NCI-H82 treated with DMSO at 0.1 percent for 48 hours (cell line): ENCODE results near the gene PLEKHA7.
A peak's percentile ranks its signal among the peaks of the same experiment; 100 is the strongest.
"Not testable (repeated sequence)": the region's sequence is repeated elsewhere in the genome, so short reads cannot be mapped to it uniquely, and the experiment has no call there.

Experiments used
- DNase-seq: peaks from one replicate; lab custom pipeline; 2025; ENCODE audit not compliant: unreplicated experiment; lab: John Stamatoyannopoulos, UW

PLEKHA7 gene, protein sequence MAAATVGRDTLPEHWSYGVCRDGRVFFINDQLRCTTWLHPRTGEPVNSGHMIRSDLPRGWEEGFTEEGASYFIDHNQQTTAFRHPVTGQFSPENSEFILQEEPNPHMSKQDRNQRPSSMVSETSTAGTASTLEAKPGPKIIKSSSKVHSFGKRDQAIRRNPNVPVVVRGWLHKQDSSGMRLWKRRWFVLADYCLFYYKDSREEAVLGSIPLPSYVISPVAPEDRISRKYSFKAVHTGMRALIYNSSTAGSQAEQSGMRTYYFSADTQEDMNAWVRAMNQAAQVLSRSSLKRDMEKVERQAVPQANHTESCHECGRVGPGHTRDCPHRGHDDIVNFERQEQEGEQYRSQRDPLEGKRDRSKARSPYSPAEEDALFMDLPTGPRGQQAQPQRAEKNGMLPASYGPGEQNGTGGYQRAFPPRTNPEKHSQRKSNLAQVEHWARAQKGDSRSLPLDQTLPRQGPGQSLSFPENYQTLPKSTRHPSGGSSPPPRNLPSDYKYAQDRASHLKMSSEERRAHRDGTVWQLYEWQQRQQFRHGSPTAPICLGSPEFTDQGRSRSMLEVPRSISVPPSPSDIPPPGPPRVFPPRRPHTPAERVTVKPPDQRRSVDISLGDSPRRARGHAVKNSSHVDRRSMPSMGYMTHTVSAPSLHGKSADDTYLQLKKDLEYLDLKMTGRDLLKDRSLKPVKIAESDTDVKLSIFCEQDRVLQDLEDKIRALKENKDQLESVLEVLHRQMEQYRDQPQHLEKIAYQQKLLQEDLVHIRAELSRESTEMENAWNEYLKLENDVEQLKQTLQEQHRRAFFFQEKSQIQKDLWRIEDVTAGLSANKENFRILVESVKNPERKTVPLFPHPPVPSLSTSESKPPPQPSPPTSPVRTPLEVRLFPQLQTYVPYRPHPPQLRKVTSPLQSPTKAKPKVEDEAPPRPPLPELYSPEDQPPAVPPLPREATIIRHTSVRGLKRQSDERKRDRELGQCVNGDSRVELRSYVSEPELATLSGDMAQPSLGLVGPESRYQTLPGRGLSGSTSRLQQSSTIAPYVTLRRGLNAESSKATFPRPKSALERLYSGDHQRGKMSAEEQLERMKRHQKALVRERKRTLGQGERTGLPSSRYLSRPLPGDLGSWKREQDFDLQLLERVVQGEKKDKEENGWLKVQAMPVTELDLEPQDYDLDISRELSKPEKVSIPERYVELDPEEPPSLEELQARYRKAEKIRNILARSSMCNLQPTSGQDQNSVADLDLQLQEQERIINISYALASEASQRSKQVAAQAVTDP

DNA sequence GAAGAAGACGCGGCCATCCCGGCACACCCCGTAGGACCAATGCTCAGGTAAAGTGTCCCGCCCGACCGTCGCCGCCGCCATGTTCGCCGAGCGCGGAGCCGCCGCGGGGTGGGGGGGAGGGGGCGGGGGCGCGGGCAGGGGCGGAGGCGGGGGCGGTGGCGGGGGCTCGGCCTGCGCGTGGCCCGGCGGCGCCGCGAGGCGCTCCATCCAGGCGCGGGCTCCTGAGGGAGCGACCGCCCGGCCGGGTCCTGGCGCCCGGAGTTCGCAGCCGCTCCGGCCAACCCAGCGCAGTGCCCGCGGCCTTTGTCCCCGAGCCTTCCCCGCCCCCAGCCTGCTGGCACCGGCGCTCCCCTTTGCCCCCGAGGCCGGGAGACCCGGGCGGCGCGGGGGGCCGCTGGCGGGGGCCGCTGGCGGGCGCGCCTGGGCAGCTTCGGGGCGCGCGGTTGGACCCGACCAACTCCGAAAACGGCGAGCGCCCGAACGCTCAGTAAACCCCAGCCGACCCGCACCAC lies at the start of gene PLEKHA7:
Gene PLEKHA7 (minus strand): TSS at position 94 of the 512 bp plus-strand sequence. CDS start 13 bp downstream, at position 81.
- DNase-seq = no peak

DNA sequence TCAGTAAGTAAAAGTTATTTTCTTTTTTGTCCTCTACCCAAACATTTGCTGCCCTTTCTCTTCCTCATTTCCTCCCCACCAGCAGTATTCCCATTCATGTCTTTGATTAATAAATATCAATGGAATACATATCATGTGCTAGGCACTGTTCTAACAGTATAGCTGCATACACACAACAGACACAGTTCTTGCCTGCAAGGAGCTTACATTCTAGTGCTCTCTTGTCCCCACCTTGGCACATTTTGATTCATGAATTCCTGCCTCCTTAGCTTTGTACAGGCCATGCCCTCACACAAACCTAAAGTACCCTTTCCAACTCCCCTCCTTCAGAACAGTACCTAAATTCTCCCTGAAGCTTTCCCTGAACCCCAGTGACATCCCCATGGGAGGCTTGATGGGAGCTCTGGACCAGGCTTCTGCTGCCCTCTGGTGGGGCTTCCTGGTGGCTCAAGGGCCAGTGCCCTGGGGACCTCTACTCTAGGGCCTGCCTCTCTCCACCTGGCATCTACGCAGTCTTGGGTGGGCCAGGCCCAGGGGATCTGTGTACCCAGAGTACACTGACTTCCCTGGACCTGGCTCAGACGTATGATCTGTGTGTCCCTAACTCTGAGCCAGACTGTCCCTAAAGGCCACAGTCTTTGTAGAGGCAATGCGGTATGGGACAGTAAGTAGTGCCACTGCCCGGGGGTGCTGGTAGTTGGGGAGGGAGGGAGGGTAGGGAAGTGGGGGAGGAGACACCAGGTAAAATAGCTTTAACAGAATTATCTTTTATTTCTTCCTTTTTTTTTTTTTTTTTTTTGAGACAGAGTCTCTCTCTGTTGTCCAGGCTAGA lies 49.2 kb upstream of the PLEKHA7 start:
- no peak for DNase-seq

DNA sequence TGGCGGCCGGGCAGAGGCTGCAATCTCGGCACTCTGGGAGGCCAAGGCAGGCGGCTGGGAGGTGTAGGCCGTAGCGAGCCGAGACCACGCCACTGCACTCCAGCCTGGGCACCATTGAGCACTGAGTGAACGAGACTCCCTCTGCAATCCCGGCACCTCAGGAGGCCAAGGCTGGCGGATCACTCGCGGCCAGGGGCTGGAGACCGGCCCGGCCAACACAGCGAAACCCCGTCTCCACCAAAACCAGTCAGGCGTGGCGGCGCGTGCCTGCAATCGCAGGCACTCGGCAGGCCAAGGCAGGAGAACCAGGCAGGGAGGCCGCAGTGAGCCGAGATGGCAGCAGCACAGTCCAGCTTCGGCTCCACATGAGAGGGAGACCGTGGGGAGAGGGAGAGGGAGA lies 36.9 kb upstream of the PLEKHA7 start:
- DNase-seq = not testable (repeated sequence)

DNA sequence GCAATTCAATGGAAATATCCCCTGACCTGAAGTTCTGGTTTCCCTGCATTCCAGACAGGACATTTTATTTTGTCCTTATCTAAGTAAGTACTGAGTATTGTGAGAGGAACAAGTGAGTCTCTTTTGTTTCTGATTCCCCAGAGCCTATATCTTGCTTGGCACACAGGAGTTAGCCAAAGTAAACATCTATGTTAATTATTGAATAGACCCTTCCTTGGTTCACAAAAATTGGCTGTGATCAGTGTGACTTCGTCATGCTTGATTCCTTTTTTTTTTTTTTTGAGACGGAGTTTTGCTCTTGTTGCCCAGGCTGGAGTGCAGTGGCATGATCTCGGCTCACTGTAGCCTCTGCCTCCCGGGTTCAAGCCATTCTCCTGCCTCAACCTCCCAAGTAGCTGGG lies 34.3 kb upstream of the PLEKHA7 start:
- not testable (repeated sequence) for DNase-seq

DNA sequence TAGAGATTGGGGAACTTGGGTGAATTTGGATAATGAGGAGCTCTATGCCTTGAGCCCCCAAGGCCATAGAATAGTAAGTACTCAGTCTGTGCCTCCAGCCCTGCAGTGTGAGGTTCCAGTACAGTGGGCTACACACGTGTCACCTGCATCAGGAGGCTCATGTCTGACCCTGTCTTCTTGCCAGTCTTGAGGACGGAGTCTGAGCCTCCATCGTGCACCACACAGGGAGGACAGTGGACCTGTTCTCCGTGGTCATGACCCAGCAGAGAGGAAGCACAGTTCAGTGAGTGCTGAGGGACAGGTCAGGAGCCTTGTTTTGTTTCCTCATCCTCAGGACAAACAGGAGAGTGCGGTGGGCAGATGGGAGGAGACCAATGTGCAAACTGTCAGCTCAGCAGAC lies 32.5 kb upstream of the PLEKHA7 start:
- no peak for DNase-seq

DNA sequence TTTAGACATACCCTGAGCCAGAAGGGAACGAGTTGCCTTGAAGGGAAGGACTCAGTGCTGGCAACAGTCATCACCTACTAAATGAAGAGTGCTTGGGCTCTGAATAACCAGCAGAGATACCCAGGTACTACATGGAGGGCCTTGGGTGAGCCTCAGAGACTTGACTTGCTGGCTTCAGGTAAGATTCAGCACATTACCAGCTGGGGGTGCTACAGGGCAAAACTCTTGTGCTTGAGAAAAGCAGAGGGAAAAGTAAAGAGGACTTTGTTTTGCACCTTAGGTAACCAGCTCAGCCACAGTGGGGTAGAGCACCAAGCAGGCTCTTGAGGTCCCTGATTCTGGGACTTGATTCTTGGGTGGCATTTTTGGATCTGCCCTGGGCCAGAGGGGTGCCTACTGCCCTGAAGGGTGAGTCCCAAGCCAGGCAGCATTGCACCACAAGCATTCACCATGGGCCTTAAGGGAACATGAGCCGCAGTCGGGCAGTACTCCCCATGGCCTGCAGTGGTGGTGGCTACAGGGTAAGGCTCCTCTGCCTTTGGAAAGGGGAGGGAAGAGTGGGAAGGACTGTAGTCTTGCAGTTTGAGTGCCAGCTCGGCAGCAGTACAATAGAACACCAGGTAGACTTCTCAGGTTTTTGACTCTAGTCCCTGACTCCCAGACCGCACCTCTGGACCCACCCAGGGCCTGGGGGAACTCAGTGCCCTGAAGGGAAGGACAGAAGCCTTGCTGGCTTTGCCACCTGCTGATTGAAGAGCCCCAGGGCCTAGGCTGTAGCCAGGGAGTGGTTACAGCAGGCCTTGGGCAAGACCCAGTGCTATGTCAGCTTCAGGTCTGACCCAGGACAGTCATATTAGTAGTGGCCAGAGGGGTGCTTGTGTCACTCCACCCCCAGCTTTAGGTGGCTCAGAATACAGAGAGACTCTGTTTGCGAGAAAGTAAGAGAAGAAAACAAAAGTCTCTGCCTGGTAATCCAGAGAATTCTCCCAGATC lies 22.7 kb upstream of the PLEKHA7 start:
- DNase-seq = no peak

DNA sequence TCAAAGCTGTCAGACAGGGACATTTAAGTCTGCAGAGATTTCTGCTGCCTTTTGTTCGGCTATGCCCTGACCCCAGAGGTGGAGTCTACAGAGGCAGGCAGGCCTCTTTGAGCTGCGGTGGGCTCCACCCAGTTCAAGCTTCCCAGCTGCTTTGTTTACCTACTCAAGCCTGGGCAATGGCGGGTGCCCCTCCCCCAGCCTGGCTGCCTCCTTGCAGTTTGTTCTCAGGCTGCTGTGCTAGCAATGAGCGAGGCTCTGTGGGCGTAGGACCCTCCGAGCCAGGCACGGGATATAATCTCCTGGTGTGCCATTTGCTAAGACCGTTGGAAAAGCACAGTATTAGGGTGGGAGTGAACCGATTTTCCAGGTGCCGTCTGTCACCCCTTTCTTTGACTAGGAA lies 19.8 kb upstream of the PLEKHA7 start:
- DNase-seq = not testable (repeated sequence)

DNA sequence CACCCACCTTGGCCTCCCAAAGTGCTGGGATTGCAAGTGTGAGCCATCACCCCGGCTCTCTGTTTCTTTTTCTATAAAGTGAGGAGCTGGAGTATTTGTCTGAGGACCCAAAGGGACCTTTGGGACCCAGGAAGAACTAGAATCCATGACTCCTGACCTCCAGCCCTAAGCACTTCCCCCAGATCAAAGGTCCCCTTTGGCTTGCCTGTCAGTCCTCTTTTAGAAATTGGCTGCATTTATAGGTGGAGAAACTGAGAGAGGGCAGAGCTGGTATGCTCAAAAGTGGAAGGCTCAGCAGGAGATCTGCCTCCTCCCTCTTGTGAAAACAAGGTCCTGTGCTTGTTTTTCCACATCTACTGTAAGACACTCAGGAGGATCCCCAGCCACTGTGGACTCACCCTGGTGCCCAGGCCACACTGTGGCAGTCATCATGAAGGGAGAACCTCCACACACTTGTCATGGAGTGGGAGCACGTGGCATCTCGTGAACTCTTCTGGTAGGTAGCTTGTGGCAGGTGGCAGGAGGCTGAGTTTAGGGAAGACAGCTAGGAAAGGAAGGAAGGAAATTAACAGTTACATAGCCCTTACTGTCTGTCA lies 12.4 kb upstream of the PLEKHA7 start:
- no peak for DNase-seq

DNA sequence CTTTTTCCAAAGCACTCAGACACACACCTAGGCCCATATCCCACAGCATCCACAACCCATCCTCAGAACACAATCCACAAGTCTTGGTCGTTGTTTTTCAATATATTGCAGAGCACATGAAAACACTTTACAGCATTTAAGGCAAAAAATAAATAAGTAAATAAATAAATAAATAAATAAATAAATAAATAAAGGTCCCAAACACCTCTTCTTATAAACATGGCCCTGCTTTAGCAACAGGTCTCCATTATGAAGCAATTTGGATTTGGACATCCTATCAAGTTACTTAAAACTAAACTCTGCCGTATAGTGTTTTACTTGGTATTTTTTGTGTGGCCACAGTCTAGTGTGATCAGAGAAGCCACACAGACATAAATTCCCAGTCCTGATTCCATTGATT lies 10.7 kb upstream of the PLEKHA7 start:
- no peak for DNase-seq

DNA sequence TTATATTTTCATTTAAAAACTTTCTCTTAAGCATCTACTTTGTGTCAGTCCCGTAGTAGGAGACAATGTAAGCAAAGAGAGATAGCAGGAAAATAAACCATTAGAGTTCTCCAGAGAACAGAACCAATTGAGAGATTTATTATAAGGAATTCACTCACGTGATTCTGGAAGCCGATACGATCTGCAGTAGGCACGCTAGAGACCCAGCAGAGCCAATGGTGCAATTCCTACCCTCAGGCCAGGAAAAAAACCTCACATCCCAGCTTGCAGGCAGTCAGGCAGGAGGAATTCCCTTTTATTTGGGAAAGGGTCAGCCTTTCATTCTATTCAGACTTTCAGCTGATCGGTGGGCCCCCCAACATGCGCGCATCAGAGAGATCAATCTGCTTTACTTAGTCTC lies 7.3 kb upstream of the PLEKHA7 start:
- DNase-seq = no peak

DNA sequence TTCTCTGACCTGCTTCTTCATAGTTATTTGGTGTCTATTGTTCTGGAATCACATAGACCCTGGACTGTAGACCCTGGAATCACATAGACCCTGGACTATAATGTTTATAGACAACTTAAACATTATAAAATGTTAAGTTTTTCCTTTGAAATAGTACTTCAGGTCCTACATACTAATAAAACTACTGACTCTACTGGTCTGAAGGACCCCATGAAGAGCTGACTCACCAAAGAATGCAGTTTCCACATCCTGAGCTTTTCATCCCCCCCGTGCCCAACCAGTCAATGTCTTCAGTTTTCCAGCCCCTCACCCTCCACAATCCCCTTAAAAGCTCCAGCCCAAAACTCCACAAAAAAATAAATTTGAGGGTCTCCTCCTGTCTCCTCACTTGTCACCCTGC lies 6.6 kb upstream of the PLEKHA7 start:
- no peak for DNase-seq

DNA sequence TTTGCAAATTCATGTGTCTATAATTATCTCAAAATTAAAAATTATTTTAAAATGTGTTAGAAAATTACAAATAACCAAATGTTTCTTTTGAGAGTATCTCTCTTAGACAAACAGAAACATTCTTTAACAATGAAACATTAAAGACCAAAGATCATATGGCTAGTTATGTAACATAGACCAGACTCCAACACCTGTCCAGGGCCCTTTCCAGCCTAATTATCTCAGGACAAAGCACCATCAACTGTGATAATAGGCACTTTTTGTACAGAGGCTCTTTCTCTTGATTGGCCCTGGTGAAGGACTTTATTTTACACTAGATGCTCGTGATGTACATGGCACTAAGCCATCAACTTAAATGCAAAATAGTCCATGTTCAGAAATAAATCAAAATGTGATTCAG lies 5.0 kb upstream of the PLEKHA7 start:
- no peak for DNase-seq

DNA sequence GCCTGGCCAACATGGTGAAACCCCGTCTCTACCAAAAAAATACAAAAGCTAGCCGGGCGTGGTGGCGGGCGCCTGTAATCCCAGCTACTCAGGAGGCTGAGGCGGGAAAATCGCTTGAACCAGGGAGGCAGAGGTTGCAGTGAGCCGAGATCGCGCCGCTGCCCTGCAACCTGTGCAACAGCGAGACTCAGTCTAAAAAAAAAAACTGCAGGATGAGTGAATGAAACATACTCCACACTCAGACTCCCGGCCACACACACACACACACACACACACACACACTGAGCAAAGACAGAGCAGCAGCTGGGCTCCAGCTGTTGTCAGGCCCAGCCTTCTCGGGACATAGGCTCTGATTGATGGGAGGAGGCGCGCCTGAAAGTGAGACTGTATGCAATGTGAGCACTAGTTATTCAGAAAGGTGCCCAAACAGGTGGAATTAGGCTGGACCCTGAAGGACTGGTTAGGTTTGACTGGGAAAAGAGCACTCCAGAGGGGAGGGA lies 1.5 kb upstream of the PLEKHA7 start:
- DNase-seq = no peak

DNA sequence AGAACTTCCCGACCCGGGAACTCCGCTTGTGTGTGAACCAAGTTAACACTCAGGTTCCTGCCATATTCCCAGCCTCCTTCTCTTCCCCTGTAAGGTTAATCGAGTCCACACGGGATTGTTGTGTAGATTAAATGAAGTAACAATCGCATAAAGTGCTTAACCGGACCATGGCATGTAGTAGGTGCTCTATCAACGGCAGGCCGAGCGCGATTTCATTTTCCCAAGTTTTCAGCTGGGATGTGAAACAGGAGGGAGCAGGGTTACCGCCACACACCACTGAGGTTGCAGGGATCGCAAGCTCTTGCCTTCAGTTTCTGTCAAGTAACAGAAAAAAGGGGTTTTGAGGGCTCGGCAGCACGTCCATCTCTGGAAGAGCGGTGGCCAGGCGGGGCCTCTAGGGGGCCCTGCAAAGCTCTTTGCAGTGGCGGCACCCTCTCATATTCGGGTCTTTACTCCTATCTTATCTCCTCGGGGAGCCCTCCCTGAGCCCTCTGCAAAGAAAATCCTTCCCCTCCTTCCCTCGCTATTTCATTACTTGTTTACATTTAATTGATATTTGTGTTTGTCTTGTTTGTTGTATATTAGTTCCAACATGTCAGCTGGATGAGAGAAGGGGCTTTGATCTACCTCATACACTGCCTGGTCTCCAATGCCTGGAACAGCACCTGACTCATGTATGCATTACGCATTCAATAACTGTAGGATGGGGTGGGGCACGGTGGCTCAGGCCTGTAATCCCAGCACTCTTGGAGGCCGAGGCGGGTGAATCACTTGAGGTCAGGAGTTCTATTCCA lies 816 bp upstream of the PLEKHA7 start:
- DNase-seq = peak; percentile 16

DNA sequence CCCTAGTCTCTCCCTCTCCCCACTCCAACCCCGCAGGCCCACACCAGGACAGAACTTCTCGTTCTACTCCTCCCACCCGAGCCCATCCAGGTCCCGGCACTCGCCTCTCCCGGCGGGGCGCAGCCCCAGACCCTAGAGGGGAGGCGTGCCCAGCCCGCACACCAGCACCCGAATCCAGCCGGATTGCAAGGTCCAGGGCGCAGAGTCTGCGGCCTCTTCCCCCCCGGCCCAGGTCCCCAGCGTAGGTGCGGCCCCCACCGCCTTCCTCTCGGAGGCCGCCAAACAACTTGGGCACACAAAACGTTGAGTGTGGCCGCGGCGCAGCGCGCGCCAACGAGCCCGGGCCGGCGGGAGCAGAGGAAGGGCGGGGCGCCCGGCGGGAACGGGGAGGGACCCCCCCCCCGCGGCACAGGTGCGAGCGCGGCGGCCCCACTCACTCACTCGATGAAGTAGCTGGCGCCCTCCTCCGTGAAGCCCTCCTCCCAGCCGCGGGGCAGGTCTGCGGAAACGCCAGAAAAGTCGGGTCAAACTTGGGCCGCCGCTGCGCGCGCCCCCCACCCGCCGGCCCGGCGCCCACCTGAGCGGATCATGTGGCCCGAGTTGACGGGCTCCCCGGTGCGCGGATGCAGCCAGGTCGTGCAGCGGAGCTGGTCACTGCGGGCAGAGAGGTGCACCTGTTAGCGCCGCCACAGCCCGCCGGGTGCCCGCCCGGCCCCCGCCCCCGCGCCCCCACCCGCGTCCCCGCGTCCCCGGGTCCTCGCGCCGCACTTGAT lies 480 bp downstream of the PLEKHA7 start:
- no peak for DNase-seq

DNA sequence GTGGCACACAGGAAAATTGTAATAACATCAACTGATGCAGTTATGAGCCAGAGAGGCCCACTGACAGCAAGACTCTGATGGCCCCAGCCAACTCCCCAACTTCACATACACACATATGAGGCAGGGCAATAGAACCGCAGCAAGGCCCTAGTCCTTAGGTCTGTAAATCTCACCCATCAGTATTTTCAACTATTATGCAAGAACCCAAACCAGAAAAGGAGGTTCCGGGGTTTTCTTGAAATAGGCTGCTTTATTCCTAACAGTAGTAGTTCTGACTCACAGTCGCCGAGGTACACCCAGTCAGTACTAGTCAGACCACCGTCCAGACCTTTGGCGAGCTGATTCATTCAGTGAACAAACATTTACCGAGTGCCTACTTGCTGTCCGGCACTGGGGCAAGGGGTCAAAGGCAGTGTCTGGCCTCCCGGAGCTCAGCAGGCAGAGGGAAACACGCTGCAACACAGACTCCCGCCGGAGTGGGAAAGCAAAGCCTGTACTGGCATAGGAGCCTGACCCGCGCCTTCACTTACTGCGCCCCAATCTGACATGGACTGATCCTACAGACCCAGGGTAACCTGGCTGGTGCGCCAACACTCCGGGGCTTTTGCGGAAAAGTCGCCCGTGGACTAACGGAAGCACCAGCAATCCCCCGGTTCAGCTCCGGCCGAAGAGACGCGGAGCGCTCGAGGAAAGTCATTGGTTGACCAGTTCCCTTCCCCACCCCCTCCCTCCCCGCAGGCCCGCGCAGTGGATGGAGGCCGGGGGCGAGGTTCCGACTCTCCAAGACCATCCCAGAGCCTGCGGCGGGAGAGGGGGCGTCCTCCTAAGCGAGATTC lies 1.3 kb downstream of the PLEKHA7 start:
- DNase-seq = no peak
